PFSK-1 (cell line): ENCODE results near the gene SPAG4.

Experiments used
- FOXP2 ChIP-seq: optimal IDR thresholded peaks from 2 replicates; pipeline ENCODE3; 2011; ENCODE audit warnings: borderline replicate concordance, control low read depth, inconsistent platforms; ENCODE audit not compliant: insufficient read depth; ENCODE audit errors: extremely low read length, extremely low read depth
- POLR2AphosphoS5 ChIP-seq: IDR thresholded peaks from 2 replicates; pipeline ENCODE4 v1.6.1; 2012; ENCODE audit warnings: low read depth, mild to moderate bottlenecking, control low read depth, low read length, moderate library complexity
- REST ChIP-seq, 2 experiments: IDR thresholded peaks; 2 replicates each; pipeline versions ENCODE4 v1.6.1 to v1.8.0; 2011 to 2012; ENCODE audit warnings: low read depth in 2 of 2, low read length in 2 of 2, control low read depth in 1 of 2, inconsistent platforms in 1 of 2, mild to moderate bottlenecking in 1 of 2, moderate library complexity in 1 of 2; ENCODE audit not compliant: insufficient read depth in 1 of 2
- SIN3A ChIP-seq: IDR thresholded peaks from 2 replicates; pipeline ENCODE4 v1.6.1; 2012; ENCODE audit warnings: mild to moderate bottlenecking, low read length, moderate library complexity, borderline replicate concordance; ENCODE audit not compliant: insufficient read depth
- TAF1 ChIP-seq: IDR thresholded peaks from 2 replicates; pipeline ENCODE4 v1.6.1; 2012; ENCODE audit warnings: low read length, control low read depth, borderline replicate concordance; ENCODE audit not compliant: insufficient read depth

Gene SPAG4

GRCh38 chr20:35575958-35576357, 39.7 kb upstream of the SPAG4 start:
- no peak for TF ChIP-seq FOXP2
- TF ChIP-seq POLR2AphosphoS5 = no peak
- TF ChIP-seq SIN3A = no peak
- TF ChIP-seq TAF1 = no peak
- no peak for TF ChIP-seq REST (IDR thresholded peaks at IDR 0.05; ENCODE audit: insufficient read depth in 1 of 2, low read depth in 2 of 2, low read length in 2 of 2)

- no peak for TF ChIP-seq FOXP2
- no peak for TF ChIP-seq REST (IDR thresholded peaks at IDR 0.05; ENCODE audit: insufficient read depth in 1 of 2, low read depth in 2 of 2, low read length in 2 of 2)
- no peak for TF ChIP-seq SIN3A
- no peak for TF ChIP-seq TAF1
- TF ChIP-seq POLR2AphosphoS5 = no peak
Observed at GRCh38 chr20:35576816-35577215, 38.8 kb upstream of the SPAG4 start.

GRCh38 chr20:35578469-35578868, 37.2 kb upstream of the SPAG4 start:
- TF ChIP-seq FOXP2 (no peak), REST (IDR thresholded peaks at IDR 0.05; ENCODE audit: insufficient read depth in 1 of 2, low read depth in 2 of 2, low read length in 2 of 2) (no peak), TAF1 (no peak), POLR2AphosphoS5 (no peak), SIN3A (no peak)

GRCh38 chr20:35579196-35579595, 36.4 kb upstream of the SPAG4 start:
- TF ChIP-seq FOXP2 (no peak), POLR2AphosphoS5 (no peak), REST (IDR thresholded peaks at IDR 0.05; ENCODE audit: insufficient read depth in 1 of 2, low read depth in 2 of 2, low read length in 2 of 2) (no peak), SIN3A (no peak), TAF1 (no peak)

GRCh38 chr20:35582131-35582530, 33.5 kb upstream of the SPAG4 start:
- no peak for TF ChIP-seq REST (IDR thresholded peaks at IDR 0.05; ENCODE audit: insufficient read depth in 1 of 2, low read depth in 2 of 2, low read length in 2 of 2)
- TF ChIP-seq SIN3A = no peak
- no peak for TF ChIP-seq FOXP2
- TF ChIP-seq POLR2AphosphoS5 = no peak
- no peak for TF ChIP-seq TAF1
